Panc1 (cell line): Measurements from ENCODE around the gene CDK14. TPM values are rescaled to one million over a fixed set of nuclear protein-coding genes. Genes with fewer than 3 reads are reported as not detected.

ENCODE experiments used
- ATAC-seq: fragments of 200-7000 bp; cut with Tn5 transposase; 2 replicates; pipeline ENCODE4 v1.9.1; 2020; ENCODE audit warnings: mild to moderate bottlenecking, moderate library complexity
- BruUV-seq: library from RNA; stranded (reverse); fragments of 400-500 nt; replicated peaks from 2 replicates; lab custom pipeline; 2021; lab: Mats Ljungman, UMichigan
- CTCF ChIA-PET: fragments of 300-600 bp; sonication (Branson Sonifier 250); formaldehyde crosslinking; loops from one replicate; lab custom pipeline; 2022; ENCODE audit warnings: antibody characterized with exemption; lab: Charles Lee
- POLR2A ChIA-PET: fragments of 300-600 bp; sonication (Branson Sonifier 250); formaldehyde crosslinking; loops from one replicate; lab custom pipeline; 2022; ENCODE audit warnings: antibody characterized with exemption; lab: Charles Lee
- DNase-seq: peaks from one replicate; pipeline ENCODE4 v3.0.0-alpha.2; 2010; ENCODE audit warnings: low read depth, low spot score
- H3K27ac ChIP-seq: 2 replicates; pipeline ENCODE4 v1.5.1; 2011; ENCODE audit warnings: mild to moderate bottlenecking, low read length, inconsistent platforms
- H3K27me3 ChIP-seq: fragments of 200-500 bp; sonication (Bioruptor generic); 2 replicates; pipeline ENCODE4 v1.6.0; 2014; ENCODE audit warnings: low read length, inconsistent platforms; ENCODE audit not compliant: control insufficient read depth, insufficient read depth
- H3K36me3 ChIP-seq: fragments of 200-500 bp; sonication (Bioruptor generic); 2 replicates; pipeline ENCODE4 v1.5.1; 2014; ENCODE audit warnings: inconsistent platforms, mild to moderate bottlenecking, low read length, moderate library complexity; ENCODE audit not compliant: control insufficient read depth, insufficient read depth
- H3K4me1 ChIP-seq: 2 replicates; pipeline ENCODE4 v1.5.1; 2011; ENCODE audit warnings: inconsistent platforms, mild to moderate bottlenecking, low read length, moderate library complexity; ENCODE audit not compliant: control insufficient read depth, insufficient read depth
- H3K4me3 ChIP-seq, 2 experiments: 2 replicates each; pipeline ENCODE4 v1.5.1; 2011 to 2012; ENCODE audit warnings: low read depth in 2 of 2, low read length in 2 of 2, mild to moderate bottlenecking in 2 of 2, inconsistent platforms in 1 of 2, moderate library complexity in 1 of 2
- H3K9me3 ChIP-seq: fragments of 200-500 bp; sonication (Bioruptor generic); 2 replicates; pipeline ENCODE4 v1.5.1; 2014; ENCODE audit warnings: low read depth, mild to moderate bottlenecking, inconsistent platforms, low read length, moderate library complexity; ENCODE audit not compliant: control insufficient read depth, insufficient read depth
- CTCF ChIP-seq: fragments of 450-650 bp; IDR thresholded peaks from 2 replicates; pipeline ENCODE4 v1.5.1; 2017; ENCODE audit warnings: mild to moderate bottlenecking
- POLR2AphosphoS5 ChIP-seq: IDR thresholded peaks from 2 replicates; pipeline ENCODE4 v1.6.1; 2012; ENCODE audit warnings: mild to moderate bottlenecking, low read depth, low read length, moderate library complexity
- REST ChIP-seq, 2 experiments: IDR thresholded peaks; 2 replicates each; pipeline ENCODE4 v1.6.1; 2011 to 2012; ENCODE audit warnings: low read depth in 2 of 2, control low read depth in 1 of 2, low read length in 1 of 2, mild to moderate bottlenecking in 1 of 2, moderate library complexity in 1 of 2; ENCODE audit not compliant: insufficient read depth in 1 of 2
- SIN3A ChIP-seq: IDR thresholded peaks from 2 replicates; pipeline ENCODE4 v1.6.1; 2012; ENCODE audit warnings: low read depth, mild to moderate bottlenecking, low read length, moderate library complexity, borderline replicate concordance; ENCODE audit not compliant: insufficient read depth
- TCF7L2 ChIP-seq: IDR thresholded peaks from 2 replicates; pipeline ENCODE4 v1.6.1; 2011; ENCODE audit warnings: mild to moderate bottlenecking, low read depth, low read length, inconsistent platforms
- in situ Hi-C: cut with HindIII; loops from 2 replicates; pipeline ENCODE4 v1.10.0; 2016; ENCODE audit warnings: low sequenced_read_pairs, low pct_unique_long_range_greater_than_20kb
- intact Hi-C: fragments of 100-400 bp; cut with micrococcal nuclease; formaldehyde crosslinking; loops from one replicate; pipeline ENCODE4 v1.10.0; 2022; ENCODE audit not compliant: unreplicated experiment
- total RNA-seq: library from RNA; stranded (reverse); gene quantifications from one replicate; pipeline ENCODE4 v1.2.1, GENCODE V29; 2021; ENCODE audit not compliant: unreplicated experiment

Gene CDK14
- total RNA-seq, 1 experiment from 2014 or later: 3.0 TPM

- Histone ChIP-seq H3K9me3 (no peaks in the 10 kb centered on the region), H3K4me1 (no peaks in the 10 kb centered on the region), H3K27me3 (no peaks in the 10 kb centered on the region), H3K27ac (no peak overlapping the region), H3K4me3 (no peak overlapping the region), H3K36me3 (no peaks in the 10 kb centered on the region)
- in situ Hi-C loops: no loop called here
- no TSS peak for BruUV-seq
- DNase-seq (no peak), ATAC-seq (no peak)
- intact Hi-C loops: no loop called here
- POLR2A ChIA-PET: no interaction called here
- TF ChIP-seq REST (IDR thresholded peaks at IDR 0.05; ENCODE audit: insufficient read depth in 1 of 2, low read depth in 2 of 2, low read length in 1 of 2) (no peak), TCF7L2 (no peak), POLR2AphosphoS5 (no peak), SIN3A (no peak), CTCF (no peak)
- CTCF ChIA-PET: interaction anchor here (0.6 kb wide), 1 partner anchor 494 kb away, joined by 3 read pairs; no protein-coding TSS in a partner anchor
Observed at GRCh38 chr7:90777465-90777864, 181.3 kb downstream of the CDK14 start.

GRCh38 chr7:90777886-90778285 lies 181.8 kb downstream of the CDK14 start:
- in situ Hi-C loops: no loop called here
- CTCF ChIA-PET: no interaction called here
- DNase-seq (no peak), ATAC-seq (no peak)
- no TSS peak for BruUV-seq
- intact Hi-C loops: no loop called here
- TF ChIP-seq TCF7L2: no peak
- Histone ChIP-seq H3K36me3 (no peaks in the 10 kb centered on the region), H3K9me3 (0 out of 2 replicates have a peak, but pooled peaks cover 1% of the 10 kb centered on the region), H3K27ac (no peak overlapping the region), H3K4me1 (no peaks in the 10 kb centered on the region), H3K27me3 (no peaks in the 10 kb centered on the region), H3K4me3 (no peak overlapping the region)
- POLR2A ChIA-PET: no interaction called here

GRCh38 chr7:90788052-90788451 lies 191.9 kb downstream of the CDK14 start:
- BruUV-seq: no TSS peak
- no peak for ATAC-seq
- in situ Hi-C loops: no loop called here

More at GRCh38 chr7:90788052-90788451, 191.9 kb downstream of the CDK14 start:
- ChIA-PET CTCF (no interaction called here), POLR2A (no interaction called here)
- Histone ChIP-seq H3K4me3 (no peak overlapping the region), H3K27me3 (no peaks in the 10 kb centered on the region), H3K36me3 (no peaks in the 10 kb centered on the region), H3K4me1 (no peaks in the 10 kb centered on the region), H3K27ac (no peak overlapping the region), H3K9me3 (0 out of 2 replicates have a peak, but pooled peaks cover 4% of the 10 kb centered on the region)
- TF ChIP-seq POLR2AphosphoS5 (no peak), CTCF (no peak), REST (IDR thresholded peaks at IDR 0.05; ENCODE audit: insufficient read depth in 1 of 2, low read depth in 2 of 2, low read length in 1 of 2) (no peak), TCF7L2 (no peak), SIN3A (no peak)
- DNase-seq: no peak
- intact Hi-C loops: no loop called here
